Effector memory CD4-positive, alpha-beta T cell (primary cell): Measurements from ENCODE around the gene TGFBR2.

ENCODE experiments used
- DNase-seq, 3 donors: peaks; one replicate each; pipeline ENCODE4 v3.0.0-alpha.2; 2020
- H3K27ac ChIP-seq: 2 replicates; pipeline ENCODE4 v1.7.0; 2013; ENCODE audit warnings: mild to moderate bottlenecking, low read length, moderate library complexity; ENCODE audit not compliant: insufficient read depth, poor library complexity, severe bottlenecking
- H3K27me3 ChIP-seq: replicated peaks from 2 replicates; pipeline ENCODE4 v1.7.0; 2013; ENCODE audit warnings: mild to moderate bottlenecking, low read length; ENCODE audit not compliant: insufficient read depth, control insufficient read depth, poor library complexity, severe bottlenecking
- H3K36me3 ChIP-seq: 2 replicates; pipeline ENCODE4 v1.7.0; 2013; ENCODE audit warnings: mild to moderate bottlenecking, low read length, moderate library complexity; ENCODE audit not compliant: control insufficient read depth, insufficient read depth
- H3K4me1 ChIP-seq: 2 replicates; pipeline ENCODE4 v1.7.0; 2013; ENCODE audit warnings: low read length, mild to moderate bottlenecking; ENCODE audit not compliant: control insufficient read depth, insufficient read depth, poor library complexity, severe bottlenecking
- H3K4me3 ChIP-seq: 2 replicates; pipeline ENCODE4 v1.7.0; 2013; ENCODE audit warnings: low read length, low read depth, mild to moderate bottlenecking; ENCODE audit not compliant: insufficient read depth, poor library complexity, severe bottlenecking
- H3K9me3 ChIP-seq: 2 replicates; pipeline ENCODE4 v1.7.0; 2013; ENCODE audit warnings: mild to moderate bottlenecking, low read length, moderate library complexity; ENCODE audit not compliant: control insufficient read depth
- total RNA-seq, 3 donors: gene quantifications; one replicate each; lab custom pipeline; 2026; lab: John Stamatoyannopoulos, UW

TGFBR2 gene
- 131 to 209 (median 178) reads per million in 3 donors for total RNA-seq

DNA sequence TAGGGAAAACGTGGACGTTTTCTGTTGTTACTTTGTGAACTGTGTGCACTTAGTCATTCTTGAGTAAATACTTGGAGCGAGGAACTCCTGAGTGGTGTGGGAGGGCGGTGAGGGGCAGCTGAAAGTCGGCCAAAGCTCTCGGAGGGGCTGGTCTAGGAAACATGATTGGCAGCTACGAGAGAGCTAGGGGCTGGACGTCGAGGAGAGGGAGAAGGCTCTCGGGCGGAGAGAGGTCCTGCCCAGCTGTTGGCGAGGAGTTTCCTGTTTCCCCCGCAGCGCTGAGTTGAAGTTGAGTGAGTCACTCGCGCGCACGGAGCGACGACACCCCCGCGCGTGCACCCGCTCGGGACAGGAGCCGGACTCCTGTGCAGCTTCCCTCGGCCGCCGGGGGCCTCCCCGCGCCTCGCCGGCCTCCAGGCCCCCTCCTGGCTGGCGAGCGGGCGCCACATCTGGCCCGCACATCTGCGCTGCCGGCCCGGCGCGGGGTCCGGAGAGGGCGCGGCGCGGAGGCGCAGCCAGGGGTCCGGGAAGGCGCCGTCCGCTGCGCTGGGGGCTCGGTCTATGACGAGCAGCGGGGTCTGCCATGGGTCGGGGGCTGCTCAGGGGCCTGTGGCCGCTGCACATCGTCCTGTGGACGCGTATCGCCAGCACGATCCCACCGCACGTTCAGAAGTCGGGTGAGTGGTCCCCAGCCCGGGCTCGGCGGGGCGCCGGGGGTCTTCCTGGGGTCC lies at the start of gene TGFBR2:
TGFBR2 (plus strand) TSS at position 301 of the 731 bp plus-strand sequence; CDS start at position 584, 283 bp downstream.
- Histone ChIP-seq H3K27ac (peak within 1 kb of the TSS; percentile 90), H3K36me3 (no peaks in the 10 kb centered on the region), H3K4me3 (peak within 1 kb of the TSS; percentile 96), H3K27me3 (no peaks in the 10 kb centered on the region), H3K9me3 (no peaks in the 10 kb centered on the region), H3K4me1 (peaks cover 23% of the 10 kb centered on the region)
- peak; percentile 67 to 70 (median 68) for DNase-seq

DNA sequence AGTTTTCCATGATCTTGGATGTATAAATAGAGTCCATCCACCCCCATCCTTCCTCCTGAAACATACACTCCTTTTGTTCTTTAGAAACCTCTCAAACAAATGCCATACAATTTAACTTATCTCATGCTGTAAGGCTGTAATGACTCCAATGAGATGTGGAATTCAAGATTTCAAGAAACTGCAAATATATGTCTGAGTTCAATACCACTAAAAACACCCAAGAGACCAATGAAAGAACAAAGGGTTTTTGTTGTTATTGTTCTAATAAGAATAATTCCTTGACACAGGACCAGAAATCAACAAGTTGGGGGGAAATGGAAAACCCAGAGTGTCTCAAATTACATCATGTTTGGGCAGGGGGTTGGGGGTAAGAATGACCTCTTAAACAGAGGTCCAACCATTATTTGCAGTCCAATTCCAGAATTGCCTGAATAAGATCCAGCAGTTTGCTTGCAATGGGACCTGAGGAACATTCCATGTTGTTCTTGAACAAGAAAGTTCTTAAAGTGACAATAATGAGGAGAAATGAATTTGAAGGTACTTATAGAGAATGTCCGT lies 48.6 kb upstream of the TGFBR2 start:
- DNase-seq: no peak
- Histone ChIP-seq H3K27ac (no peak overlapping the region), H3K4me3 (no peak overlapping the region), H3K4me1 (no peaks in the 10 kb centered on the region), H3K9me3 (no peaks in the 10 kb centered on the region), H3K36me3 (no peaks in the 10 kb centered on the region), H3K27me3 (no peaks in the 10 kb centered on the region)

DNA sequence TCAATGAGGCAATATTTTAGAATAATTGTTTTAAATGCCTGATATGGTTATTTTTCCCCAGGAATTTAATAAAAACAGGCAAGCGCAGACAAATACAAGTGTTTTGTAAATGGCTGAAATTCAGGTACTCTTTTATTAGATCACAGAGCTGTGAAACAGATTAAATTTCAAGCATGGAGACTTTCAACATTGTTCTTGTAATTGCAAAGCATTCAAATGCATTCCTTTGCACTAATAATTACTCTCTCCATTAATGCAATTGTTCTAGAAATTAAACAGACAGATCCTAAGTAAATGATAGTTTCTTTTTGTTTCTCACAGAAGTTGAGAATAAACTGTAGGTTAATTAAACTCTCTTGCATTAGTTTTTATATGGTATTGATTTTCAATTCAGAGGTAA lies 42.4 kb upstream of the TGFBR2 start:
- DNase-seq: no peak
- no peak overlapping the region for H3K27ac ChIP-seq
- no peak overlapping the region for H3K4me3 ChIP-seq
- H3K4me1 ChIP-seq: no peaks in the 10 kb centered on the region
- no peaks in the 10 kb centered on the region for H3K27me3 ChIP-seq
- H3K36me3 ChIP-seq: no peaks in the 10 kb centered on the region
- H3K9me3 ChIP-seq: no peaks in the 10 kb centered on the region

DNA sequence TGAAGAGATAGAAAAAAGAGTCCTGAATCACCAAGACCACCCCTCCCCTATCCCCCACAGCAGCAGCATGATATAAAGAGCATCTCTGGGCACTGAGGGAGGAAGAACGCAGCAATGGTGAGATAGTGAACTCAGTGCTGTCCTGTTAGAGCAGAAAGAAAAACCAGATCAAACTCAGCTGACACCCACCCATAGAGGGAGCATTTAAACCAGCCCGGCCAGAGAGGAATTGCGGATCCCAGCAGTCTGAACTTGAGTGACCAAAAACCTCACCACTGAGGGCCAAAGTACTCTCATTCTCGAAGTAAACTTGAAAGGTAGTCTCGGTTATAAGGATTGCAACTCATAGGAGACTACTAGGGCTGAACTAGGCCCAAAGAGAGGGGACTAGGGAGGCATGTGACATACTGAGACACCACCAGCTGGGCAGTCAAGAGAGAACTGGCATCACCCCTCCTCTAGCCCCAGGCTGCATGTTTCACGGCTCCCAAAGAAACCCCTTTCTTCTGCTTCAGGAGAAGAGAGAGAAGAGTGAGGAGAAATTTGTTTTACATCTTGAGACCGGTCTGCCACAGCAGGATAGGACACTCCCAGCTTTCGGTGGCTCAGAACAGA lies 39.2 kb upstream of the TGFBR2 start:
- no peak for DNase-seq
- no peaks in the 10 kb centered on the region for H3K4me1 ChIP-seq
- no peaks in the 10 kb centered on the region for H3K36me3 ChIP-seq
- H3K27me3 ChIP-seq: no peaks in the 10 kb centered on the region
- H3K9me3 ChIP-seq: no peaks in the 10 kb centered on the region
- no peak overlapping the region for H3K27ac ChIP-seq
- H3K4me3 ChIP-seq: no peak overlapping the region

DNA sequence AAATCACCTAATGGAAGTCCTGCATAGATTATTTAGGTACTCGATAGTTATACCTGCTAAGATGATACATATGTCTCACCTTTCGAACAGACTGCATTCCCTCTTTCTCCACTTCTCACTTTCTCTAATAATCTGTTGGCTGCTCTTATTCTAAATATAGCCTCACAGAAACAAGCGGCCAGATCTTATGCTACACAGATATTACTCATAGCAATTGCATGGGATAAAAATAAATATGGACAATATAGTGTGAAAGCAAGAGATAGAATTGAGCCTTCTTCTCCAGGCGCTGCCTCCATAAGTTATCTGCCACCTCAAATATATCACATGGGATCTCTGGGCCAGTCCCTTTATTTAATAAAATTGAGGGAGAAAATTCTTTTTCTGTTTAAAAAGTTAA lies 29.5 kb upstream of the TGFBR2 start:
- no peaks in the 10 kb centered on the region for H3K4me1 ChIP-seq
- H3K27ac ChIP-seq: no peak overlapping the region
- H3K27me3 ChIP-seq: no peaks in the 10 kb centered on the region
- no peaks in the 10 kb centered on the region for H3K36me3 ChIP-seq
- DNase-seq: no peak
- no peaks in the 10 kb centered on the region for H3K9me3 ChIP-seq
- H3K4me3 ChIP-seq: no peak overlapping the region

DNA sequence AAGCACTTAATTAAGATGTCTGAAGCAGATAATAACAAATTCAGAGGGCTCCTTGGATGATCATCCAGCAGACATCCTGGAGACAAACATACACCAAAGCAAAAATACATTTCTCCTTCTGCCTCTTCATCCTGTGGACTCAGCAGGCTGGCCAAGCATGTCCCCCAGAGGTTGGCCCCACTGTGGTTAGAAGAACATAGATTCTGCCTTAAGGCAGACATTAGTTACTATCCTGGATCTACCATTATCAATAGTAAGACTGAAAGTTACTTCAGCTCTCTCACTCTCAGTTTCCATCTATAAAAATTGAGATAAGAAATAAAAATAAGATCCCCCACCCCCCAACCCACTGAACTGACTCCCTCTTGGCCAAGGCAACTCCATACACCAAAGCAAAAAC lies 28.6 kb upstream of the TGFBR2 start:
- Histone ChIP-seq H3K36me3 (no peaks in the 10 kb centered on the region), H3K4me1 (no peaks in the 10 kb centered on the region), H3K9me3 (no peaks in the 10 kb centered on the region), H3K27me3 (no peaks in the 10 kb centered on the region), H3K4me3 (no peak overlapping the region), H3K27ac (no peak overlapping the region)
- no peak for DNase-seq

DNA sequence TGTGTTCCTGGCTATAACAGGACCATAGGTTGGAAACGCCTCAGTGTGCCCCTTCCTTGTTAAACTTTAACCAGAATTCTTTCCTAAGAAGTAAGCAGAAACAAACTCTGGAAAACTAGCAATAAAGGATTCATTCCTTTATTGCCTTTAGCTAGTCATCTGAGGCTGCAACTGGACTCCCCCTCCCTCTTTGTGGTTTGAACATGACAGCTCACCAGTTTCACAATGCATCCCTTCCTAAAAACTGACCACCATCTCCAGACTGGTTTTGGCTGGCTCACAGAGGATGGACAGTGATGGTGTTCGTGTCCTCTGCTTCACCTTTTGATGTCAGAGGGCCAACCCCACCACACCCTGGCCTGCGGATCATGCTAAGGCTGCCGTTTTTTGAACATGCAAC lies 27.9 kb upstream of the TGFBR2 start:
- DNase-seq: no peak
- H3K9me3 ChIP-seq: no peaks in the 10 kb centered on the region

DNA sequence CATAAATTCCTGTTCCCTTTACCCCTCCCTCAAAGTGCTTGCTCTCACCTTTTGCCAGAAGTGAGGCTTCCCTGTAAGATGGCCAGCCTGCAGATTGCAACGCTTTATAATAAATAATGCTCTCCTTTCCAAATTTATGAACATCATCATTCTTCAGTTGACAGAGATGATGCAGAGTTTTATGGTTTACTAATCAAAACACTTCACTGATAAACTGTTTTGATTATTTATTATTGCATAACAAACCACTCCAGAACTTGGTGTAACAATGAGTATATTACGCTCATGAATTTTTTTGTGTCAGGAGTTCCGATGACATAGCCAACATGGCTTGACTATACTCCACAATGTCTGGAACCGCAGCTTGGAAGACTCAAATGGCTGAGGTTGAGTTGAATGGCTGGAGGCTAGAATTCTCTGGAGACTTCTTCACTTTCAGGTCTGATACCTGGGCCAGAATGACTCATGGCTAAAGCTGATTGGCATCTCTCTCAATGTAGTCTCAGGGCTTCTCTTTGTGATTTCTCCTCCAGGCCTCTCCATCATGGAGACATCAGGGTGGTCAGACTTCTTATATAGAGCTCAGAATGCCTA lies 27.3 kb upstream of the TGFBR2 start:
- no peak for DNase-seq

More for the DNA sequence above, 27.9 kb upstream of the TGFBR2 start:
- H3K27ac ChIP-seq: no peak overlapping the region
- H3K36me3 ChIP-seq: no peaks in the 10 kb centered on the region
- H3K4me3 ChIP-seq: no peak overlapping the region
- H3K4me1 ChIP-seq: no peaks in the 10 kb centered on the region
- no peaks in the 10 kb centered on the region for H3K27me3 ChIP-seq

DNA sequence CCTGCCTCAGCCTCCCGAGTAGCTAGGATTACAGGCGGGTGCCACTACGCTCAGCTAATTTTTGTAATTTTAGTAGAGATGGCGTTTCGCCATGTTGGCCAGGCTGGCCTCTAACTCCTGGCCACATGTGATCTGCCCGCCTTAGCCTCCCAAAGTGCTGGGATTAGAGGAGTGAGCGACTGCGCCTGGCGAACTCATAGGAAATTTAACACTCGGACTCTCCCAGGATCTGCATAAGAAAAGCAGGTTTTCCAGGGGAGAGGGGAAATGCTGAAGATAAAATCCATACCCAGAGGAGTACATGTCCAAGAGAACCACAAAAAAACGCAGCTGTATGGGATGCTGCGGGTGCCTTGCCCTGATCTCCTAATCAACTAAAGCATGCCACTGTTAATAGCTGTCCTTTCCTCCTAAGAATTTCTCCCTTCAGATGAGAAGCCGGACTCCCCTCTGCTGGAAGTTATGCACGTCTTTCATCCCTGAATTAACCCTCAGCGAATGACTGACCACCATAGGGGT lies 25.3 kb upstream of the TGFBR2 start:
- no peak for DNase-seq
- H3K27me3 ChIP-seq: no peaks in the 10 kb centered on the region
- no peaks in the 10 kb centered on the region for H3K36me3 ChIP-seq
- no peak overlapping the region for H3K4me3 ChIP-seq
- H3K27ac ChIP-seq: no peak overlapping the region
- H3K4me1 ChIP-seq: no peaks in the 10 kb centered on the region
- H3K9me3 ChIP-seq: no peaks in the 10 kb centered on the region

More for the DNA sequence above, 27.3 kb upstream of the TGFBR2 start:
- H3K36me3 ChIP-seq: no peaks in the 10 kb centered on the region
- H3K4me3 ChIP-seq: no peak overlapping the region
- H3K27ac ChIP-seq: no peak overlapping the region
- no peaks in the 10 kb centered on the region for H3K27me3 ChIP-seq
- no peaks in the 10 kb centered on the region for H3K4me1 ChIP-seq
- H3K9me3 ChIP-seq: no peaks in the 10 kb centered on the region

DNA sequence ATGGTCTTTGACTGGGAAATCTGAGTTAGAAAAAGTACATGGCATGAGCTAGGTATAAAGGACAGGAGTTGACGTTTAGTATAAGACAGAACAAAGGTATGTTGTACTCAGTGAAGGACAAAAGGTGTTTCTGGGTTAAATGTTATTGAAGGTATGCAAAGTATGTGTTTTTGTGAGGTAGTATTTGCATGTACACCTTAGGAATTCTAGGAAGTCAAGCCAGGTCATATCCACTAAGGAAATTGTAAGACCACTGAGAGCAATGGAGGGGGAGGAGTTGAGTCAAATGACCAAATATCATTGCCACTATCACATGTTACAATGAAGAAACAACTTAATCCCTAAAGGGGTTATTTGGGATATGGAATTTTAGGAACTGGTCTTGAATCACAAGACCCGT lies 24.4 kb upstream of the TGFBR2 start:
- DNase-seq: no peak
- Histone ChIP-seq H3K36me3 (no peaks in the 10 kb centered on the region), H3K4me1 (no peaks in the 10 kb centered on the region), H3K4me3 (no peak overlapping the region), H3K27ac (no peak overlapping the region), H3K9me3 (no peaks in the 10 kb centered on the region), H3K27me3 (no peaks in the 10 kb centered on the region)
